Activated naive CD8-positive, alpha-beta T cell treated with anti-CD3 and anti-CD28 coated beads, Interleukin-2, amount 10 ng/mL, durations not matched to agents 7 days and 5 days (primary cell): ENCODE data around the gene GADD45GIP1. TPM values are rescaled to one million over a fixed set of nuclear protein-coding genes. Genes with fewer than 3 reads are reported as not detected.

ENCODE experiments used
- ATAC-seq: fragments of 150-1000 bp; cut with Tn5 transposase; one replicate; pipeline ENCODE4 v1.10.0; 2021; ENCODE audit warnings: low read depth, moderate library complexity
- POLR2A ChIA-PET: fragments of 350-600 bp; sonication (Branson Sonifier 250); formaldehyde crosslinking; loops from one replicate; lab custom pipeline; 2021; ENCODE audit warnings: antibody characterized with exemption; lab: Charles Lee
- DNase-seq: peaks from one replicate; pipeline ENCODE4 v3.0.0; 2021
- H3K27ac Mint-ChIP-seq: one replicate; pipeline ENCODE4 v1.8.0; 2022; ENCODE audit warnings: mild to moderate bottlenecking, mixed read lengths
- H3K27me3 Mint-ChIP-seq: one replicate; pipeline ENCODE4 v1.8.0; 2022; ENCODE audit warnings: mild to moderate bottlenecking, moderate library complexity, mixed read lengths
- H3K36me3 Mint-ChIP-seq: one replicate; pipeline ENCODE4 v1.8.0; 2021; ENCODE audit warnings: mild to moderate bottlenecking, mixed read lengths
- H3K4me1 Mint-ChIP-seq: one replicate; pipeline ENCODE4 v1.8.0; 2021; ENCODE audit warnings: mixed read lengths
- H3K4me3 Mint-ChIP-seq: one replicate; pipeline ENCODE4 v1.8.0; 2022; ENCODE audit warnings: mild to moderate bottlenecking, moderate library complexity, mixed read lengths
- H3K9me3 Mint-ChIP-seq: one replicate; pipeline ENCODE4 v1.8.0; 2021; ENCODE audit warnings: mixed read lengths
- total RNA-seq, 2 experiments: library from RNA; stranded (reverse); gene quantifications; one replicate each; pipeline ENCODE4 v1.2.3, GENCODE V29; 2021

The GADD45GIP1 gene
- total RNA-seq, 2 experiments from 2014 or later = 18.4 to 19.4 TPM

DNA sequence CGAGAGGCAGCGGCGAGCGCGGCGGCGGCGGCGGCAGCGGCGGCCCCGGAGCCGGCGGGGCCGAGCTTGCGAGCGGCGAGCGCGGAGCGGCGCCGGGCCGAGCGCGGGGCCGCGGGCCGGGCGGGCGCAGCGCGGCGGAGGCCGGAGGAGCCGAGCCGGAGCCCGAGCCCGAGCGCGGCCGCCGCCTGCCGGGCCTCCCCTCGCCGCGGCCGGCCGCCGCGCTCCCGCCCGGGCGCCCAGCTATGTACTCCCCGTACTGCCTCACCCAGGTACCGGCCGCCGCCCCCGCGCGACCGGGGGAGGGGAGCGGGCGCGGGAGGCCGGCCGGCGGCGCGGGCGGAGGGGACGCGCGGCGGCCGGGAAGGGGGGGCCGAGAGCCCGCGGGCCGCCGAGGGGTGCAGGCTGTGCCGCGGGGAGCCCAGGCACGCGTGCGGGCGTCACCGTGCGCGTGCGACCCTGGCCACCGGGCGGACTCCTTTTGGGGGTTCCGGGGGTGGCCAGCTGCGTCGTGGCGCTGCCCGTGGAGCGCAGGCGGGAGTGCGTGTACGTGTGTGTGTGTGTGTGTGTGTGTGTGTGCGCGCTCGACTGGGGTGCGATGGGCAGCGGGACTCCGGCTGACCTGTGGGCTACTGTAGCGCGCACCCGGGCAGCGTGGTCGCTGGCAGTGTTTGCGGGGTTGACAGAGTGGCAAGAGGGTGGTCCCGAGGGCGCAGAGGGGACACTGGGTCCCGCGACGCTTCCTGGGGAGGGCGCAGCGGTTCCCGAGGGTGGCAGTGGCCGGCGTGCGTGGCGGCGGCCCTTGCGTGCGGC is 38.8 kb upstream of the GADD45GIP1 start:
- ATAC-seq (peak; percentile 24), DNase-seq (no peak)
- H3K9me3 Mint-ChIP-seq = no peaks in the 10 kb centered on the region
- no peaks in the 10 kb centered on the region for H3K36me3 Mint-ChIP-seq
- H3K4me1 Mint-ChIP-seq = peaks cover 5% of the 10 kb centered on the region
- H3K4me3 Mint-ChIP-seq = peak overlapping the region; percentile 50
- POLR2A ChIA-PET = no interaction called here
- H3K27me3 Mint-ChIP-seq = peaks cover 34% of the 10 kb centered on the region
- no peak overlapping the region for H3K27ac Mint-ChIP-seq

DNA sequence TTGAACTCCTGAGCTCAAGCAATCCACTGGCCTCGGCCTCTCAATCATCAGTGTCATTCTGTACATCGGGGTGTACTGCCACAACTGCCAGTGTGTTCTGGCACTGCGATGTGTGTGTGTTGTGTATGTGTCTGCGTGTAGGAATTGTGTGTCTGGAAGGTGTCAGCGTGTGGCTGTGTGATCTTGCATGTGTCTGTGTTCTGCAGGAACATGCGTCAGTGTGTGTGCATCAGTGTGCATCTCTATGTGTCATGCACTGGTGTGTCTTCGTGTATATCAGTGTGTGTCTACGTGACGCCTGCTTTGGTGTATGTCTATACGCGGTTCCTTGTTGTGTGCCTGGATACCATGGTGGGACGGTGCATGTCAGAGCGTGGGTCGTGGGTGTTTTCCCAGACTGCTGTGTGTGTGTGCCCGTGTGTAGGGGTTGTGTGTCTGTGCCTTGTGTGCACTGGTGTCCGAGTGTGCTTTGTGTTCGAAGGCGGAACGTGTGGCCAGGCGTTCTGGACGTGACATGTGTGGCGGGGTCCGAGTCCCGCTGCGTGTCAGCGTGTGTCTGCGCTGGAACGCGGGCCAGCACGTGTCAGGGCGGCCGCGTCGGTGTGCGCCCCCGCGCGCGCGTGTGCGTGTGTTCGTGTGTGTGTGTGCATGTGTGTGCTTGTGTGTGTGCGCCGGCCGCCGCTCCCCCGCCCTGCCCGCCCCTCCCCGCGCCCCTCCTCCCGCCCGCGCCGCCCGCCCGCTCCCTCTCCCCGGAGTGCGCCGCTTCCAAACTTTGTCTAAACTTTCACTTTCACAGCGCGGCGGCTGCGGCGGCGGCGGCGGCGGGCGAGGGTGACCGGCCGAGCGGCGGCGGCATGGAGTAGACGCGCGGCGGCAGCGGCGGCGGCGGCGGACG is 37.9 kb upstream of the GADD45GIP1 start, which contains the start of gene NFIX:
TSS of gene NFIX (plus strand) at position 775 of the 895 bp plus-strand sequence. CDS start 363 bp downstream, outside the sequence.
- ATAC-seq (peak; percentile 48), DNase-seq (peak; percentile 76)
- H3K4me1 Mint-ChIP-seq = peaks cover 5% of the 10 kb centered on the region
- peak within 1 kb of the TSS; percentile 89 for H3K4me3 Mint-ChIP-seq
- H3K36me3 Mint-ChIP-seq = no peaks in the 10 kb centered on the region
- no peaks in the 10 kb centered on the region for H3K9me3 Mint-ChIP-seq
- H3K27me3 Mint-ChIP-seq = peaks cover 34% of the 10 kb centered on the region
- peak within 1 kb of the TSS; percentile 67 for H3K27ac Mint-ChIP-seq
- POLR2A ChIA-PET = no interaction called here

DNA sequence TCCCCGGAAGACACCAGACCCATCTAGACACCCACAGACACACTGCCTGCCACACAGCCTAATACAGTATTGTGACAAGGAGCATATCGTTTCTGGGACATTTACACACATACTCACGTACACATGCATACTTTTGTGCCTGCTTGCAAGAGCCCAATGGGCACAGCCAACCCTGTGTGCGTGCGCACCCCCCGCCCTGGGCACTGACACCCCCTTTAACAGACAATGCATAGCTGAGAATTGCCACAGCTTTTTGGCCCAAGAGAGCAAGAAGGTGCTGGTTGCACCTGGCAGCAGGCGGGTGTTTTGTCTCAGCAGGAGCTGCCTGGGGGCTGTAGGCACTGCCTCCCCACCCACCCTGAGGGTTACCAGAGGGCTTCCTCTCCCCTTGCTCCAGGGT is 36.5 kb upstream of the GADD45GIP1 start:
- ATAC-seq (no peak), DNase-seq (no peak)
- no peak overlapping the region for H3K27ac Mint-ChIP-seq
- H3K27me3 Mint-ChIP-seq = peaks cover 34% of the 10 kb centered on the region
- no peak overlapping the region for H3K4me3 Mint-ChIP-seq
- H3K36me3 Mint-ChIP-seq = no peaks in the 10 kb centered on the region
- H3K9me3 Mint-ChIP-seq = no peaks in the 10 kb centered on the region
- H3K4me1 Mint-ChIP-seq = peaks cover 5% of the 10 kb centered on the region
- POLR2A ChIA-PET = no interaction called here

DNA sequence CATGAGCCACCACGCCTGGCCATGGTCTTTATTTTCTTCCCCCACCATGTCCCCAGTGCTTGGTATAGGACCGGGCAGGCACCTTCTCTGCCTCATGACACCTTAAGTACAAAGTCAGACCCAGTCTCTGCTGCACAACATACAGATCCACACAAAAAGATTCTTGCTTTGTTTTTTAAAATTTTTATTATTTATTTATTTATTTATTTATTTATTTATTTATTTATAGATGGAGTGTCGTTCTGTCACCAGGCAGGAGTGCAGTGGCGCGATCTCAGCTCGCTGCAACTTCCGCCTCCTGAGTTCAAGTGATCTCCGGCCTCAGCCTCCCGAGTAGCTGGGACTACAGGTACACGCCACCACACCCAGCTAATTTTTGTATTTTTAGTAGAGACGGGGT is 35.7 kb upstream of the GADD45GIP1 start:
- Mint-ChIP-seq H3K36me3 (no peaks in the 10 kb centered on the region), H3K27ac (no peak overlapping the region), H3K4me3 (no peak overlapping the region), H3K4me1 (peaks cover 5% of the 10 kb centered on the region), H3K9me3 (no peaks in the 10 kb centered on the region), H3K27me3 (peaks cover 29% of the 10 kb centered on the region)
- ATAC-seq (no peak), DNase-seq (no peak)
- POLR2A ChIA-PET = no interaction called here

DNA sequence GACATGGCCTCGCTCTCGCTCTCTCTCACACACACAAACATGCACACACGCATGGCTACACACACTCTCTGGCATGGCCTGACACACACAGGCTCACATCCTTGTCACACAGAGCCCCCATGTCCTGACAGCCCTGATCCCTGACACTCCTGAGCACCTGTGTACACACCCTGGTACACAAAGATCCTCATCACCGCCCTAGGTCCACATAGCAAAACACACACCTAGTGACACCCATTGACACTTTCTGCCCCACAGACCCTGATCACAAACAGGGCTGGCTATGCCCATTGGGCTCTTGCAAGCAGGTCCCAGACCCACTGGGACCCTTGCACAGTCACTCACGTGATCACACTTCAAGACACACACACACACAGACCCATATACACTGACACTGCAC is 34.3 kb upstream of the GADD45GIP1 start:
- no peak for ATAC-seq
- H3K9me3 Mint-ChIP-seq = no peaks in the 10 kb centered on the region
- H3K4me3 Mint-ChIP-seq = no peak overlapping the region
- H3K27ac Mint-ChIP-seq = no peak overlapping the region
- POLR2A ChIA-PET = no interaction called here
- H3K36me3 Mint-ChIP-seq = no peaks in the 10 kb centered on the region
- DNase-seq = no peak
- peaks cover 24% of the 10 kb centered on the region for H3K27me3 Mint-ChIP-seq
- H3K4me1 Mint-ChIP-seq = peaks cover 5% of the 10 kb centered on the region

DNA sequence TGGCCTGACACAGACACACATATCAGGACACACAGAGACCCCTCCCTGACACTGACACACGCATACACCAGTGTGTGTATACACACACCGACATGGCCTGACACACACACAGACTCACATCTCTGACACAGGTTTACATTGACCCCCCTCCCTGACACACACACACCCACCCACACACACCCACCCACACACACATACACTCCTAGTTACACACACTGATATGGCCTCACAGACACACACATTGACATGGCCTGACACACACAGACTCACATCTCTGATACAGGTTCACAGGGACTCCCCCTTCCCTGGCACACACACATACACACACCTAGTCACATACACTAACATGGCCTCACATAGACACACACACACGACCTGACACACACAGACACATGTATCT is 33.8 kb upstream of the GADD45GIP1 start:
- DNase-seq (no peak), ATAC-seq (no peak)
- Mint-ChIP-seq H3K27me3 (peaks cover 22% of the 10 kb centered on the region), H3K9me3 (no peaks in the 10 kb centered on the region), H3K4me1 (peaks cover 5% of the 10 kb centered on the region), H3K27ac (no peak overlapping the region), H3K36me3 (no peaks in the 10 kb centered on the region), H3K4me3 (no peak overlapping the region)
- POLR2A ChIA-PET = no interaction called here

DNA sequence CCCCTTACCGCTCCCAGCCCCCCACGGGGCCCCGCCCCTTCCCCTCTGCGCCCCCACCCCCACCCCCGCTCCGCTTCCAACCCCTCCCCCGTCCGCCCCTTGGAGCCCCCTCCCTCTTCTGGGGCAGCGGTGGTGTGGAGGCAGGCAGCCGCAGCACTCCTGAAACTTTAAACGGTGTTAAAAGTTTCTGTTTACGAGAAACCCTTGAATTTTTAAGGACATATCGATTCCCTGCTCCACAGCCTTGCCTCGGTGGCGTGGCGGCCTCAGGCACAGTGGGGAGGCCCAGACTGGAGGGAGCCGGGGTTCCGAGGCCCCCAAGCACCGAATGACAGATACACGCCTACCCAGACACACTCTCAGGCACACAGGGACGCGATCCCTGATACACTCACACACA is 33.4 kb upstream of the GADD45GIP1 start:
- Mint-ChIP-seq H3K27ac (no peak overlapping the region), H3K4me1 (peaks cover 5% of the 10 kb centered on the region), H3K4me3 (no peak overlapping the region), H3K9me3 (no peaks in the 10 kb centered on the region), H3K36me3 (no peaks in the 10 kb centered on the region), H3K27me3 (peaks cover 22% of the 10 kb centered on the region)
- DNase-seq (no peak), ATAC-seq (no peak)
- POLR2A ChIA-PET = no interaction called here

DNA sequence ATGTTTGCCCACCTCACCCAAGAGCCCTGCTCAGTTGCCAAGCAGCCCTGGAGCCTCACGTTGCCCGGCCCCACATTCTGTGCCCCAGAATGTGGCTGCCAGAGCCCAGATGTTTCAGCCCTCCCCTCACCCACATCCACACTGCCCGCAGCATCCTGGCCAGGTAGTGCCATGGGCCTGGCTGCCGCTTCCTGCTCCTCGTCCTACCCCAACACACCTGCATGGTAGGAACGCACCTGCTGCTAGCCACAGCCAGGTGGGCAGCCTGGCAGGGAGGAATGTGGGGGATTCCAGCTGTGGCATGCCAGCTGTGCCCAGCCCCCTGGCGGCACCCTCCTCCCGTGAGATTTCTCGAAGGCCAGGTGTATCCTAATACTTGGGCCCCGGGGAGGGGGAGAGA is 30.8 kb upstream of the GADD45GIP1 start:
- H3K27ac Mint-ChIP-seq = no peak overlapping the region
- peaks cover 2% of the 10 kb centered on the region for H3K4me1 Mint-ChIP-seq
- POLR2A ChIA-PET = no interaction called here
- H3K9me3 Mint-ChIP-seq = no peaks in the 10 kb centered on the region
- no peak for DNase-seq
- ATAC-seq = no peak
- no peak overlapping the region for H3K4me3 Mint-ChIP-seq
- no peaks in the 10 kb centered on the region for H3K36me3 Mint-ChIP-seq
- peaks cover 2% of the 10 kb centered on the region for H3K27me3 Mint-ChIP-seq

DNA sequence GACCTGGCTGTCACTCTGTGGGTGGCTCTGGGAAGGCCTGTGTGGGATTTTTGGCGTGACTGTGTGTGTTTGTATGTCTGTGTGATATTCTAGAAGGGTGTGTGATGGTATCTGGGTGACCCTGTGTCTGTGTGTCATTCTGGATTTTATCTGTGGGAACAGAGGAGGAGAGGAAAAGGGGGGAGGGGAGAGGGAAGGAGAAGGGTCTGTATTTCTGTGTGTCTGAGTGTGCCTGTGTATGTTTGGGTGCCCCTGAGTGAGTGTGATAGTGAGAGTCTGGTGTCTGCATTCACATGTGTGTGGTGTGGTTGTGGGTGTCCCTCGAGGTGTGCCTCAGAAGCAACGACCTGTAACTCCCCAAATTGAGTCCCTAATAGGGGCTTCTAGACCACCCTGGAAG is 30.2 kb upstream of the GADD45GIP1 start:
- Mint-ChIP-seq H3K9me3 (no peaks in the 10 kb centered on the region), H3K27ac (no peak overlapping the region), H3K27me3 (peaks cover 2% of the 10 kb centered on the region), H3K36me3 (no peaks in the 10 kb centered on the region), H3K4me1 (peaks cover 2% of the 10 kb centered on the region), H3K4me3 (no peak overlapping the region)
- POLR2A ChIA-PET = no interaction called here
- DNase-seq (no peak), ATAC-seq (no peak)

DNA sequence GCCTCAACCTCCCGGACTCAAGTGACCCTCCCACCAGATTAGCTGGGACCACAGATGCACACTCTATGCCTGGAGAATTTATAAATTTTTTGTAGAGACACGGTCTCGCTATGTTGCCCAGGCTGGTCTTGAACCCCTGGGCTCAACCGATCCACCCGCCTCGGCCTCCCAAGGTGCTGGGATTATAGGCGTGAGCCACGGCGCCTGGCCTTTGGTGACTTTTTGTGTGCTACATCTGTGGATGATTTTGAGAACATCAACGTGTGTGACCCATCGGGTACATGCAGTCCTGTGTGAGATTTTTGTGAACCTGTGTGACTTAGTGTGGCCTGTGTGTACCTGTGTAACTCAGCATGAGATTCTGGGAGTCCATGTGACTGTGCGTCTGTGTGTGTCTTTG is 29.7 kb upstream of the GADD45GIP1 start:
- Mint-ChIP-seq H3K36me3 (no peaks in the 10 kb centered on the region), H3K27ac (no peak overlapping the region)

DNA sequence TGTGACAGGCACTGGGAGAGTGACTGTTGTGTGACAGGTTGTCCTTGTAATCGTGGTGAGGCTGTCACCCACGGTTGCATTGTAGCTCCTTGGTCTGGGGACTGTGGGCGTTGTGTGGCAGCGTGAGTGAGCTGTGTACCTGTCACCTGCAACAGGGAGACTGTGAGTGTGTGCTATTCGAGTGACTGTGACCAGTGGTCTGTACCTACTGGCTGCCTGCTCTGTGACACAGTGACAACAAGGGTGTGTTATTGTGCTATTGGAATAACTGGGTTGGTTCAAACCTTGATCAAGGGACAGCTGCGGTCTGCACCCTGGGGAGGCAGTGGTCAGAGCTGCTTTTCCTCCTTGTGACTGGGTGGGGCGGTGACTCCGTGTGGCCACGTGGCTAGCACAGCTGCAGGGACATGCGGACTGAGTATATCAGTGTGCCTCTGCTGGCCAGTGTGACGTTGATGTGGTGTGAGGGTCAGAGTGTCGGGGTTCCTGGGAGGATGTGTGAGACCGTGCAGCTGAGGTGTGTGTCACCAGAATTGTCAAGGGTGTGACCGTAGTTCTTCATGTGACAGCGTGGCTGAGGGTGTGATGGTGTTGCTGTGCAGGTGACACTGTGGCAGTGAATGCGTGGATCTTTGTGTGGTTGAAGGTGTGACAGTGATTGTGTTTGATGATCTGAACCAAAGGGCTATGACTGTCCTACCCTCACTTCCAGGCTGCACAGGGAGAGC is 28.2 kb upstream of the GADD45GIP1 start:
- no peak for DNase-seq
- H3K9me3 Mint-ChIP-seq = no peaks in the 10 kb centered on the region
- no peaks in the 10 kb centered on the region for H3K36me3 Mint-ChIP-seq
- no peak overlapping the region for H3K4me3 Mint-ChIP-seq
- peaks cover 2% of the 10 kb centered on the region for H3K4me1 Mint-ChIP-seq
- no peaks in the 10 kb centered on the region for H3K27me3 Mint-ChIP-seq
- POLR2A ChIA-PET = interaction anchor here (1.5 kb wide), 1 partner anchor 76 kb away, joined by 7 read pairs; no protein-coding TSS in a partner anchor
- no peak overlapping the region for H3K27ac Mint-ChIP-seq
- ATAC-seq = no peak

More for the DNA sequence above, 29.7 kb upstream of the GADD45GIP1 start:
- no peak overlapping the region for H3K4me3 Mint-ChIP-seq
- peaks cover 2% of the 10 kb centered on the region for H3K4me1 Mint-ChIP-seq
- peaks cover 2% of the 10 kb centered on the region for H3K27me3 Mint-ChIP-seq
- POLR2A ChIA-PET = no interaction called here
- DNase-seq (no peak), ATAC-seq (no peak)
- H3K9me3 Mint-ChIP-seq = no peaks in the 10 kb centered on the region

DNA sequence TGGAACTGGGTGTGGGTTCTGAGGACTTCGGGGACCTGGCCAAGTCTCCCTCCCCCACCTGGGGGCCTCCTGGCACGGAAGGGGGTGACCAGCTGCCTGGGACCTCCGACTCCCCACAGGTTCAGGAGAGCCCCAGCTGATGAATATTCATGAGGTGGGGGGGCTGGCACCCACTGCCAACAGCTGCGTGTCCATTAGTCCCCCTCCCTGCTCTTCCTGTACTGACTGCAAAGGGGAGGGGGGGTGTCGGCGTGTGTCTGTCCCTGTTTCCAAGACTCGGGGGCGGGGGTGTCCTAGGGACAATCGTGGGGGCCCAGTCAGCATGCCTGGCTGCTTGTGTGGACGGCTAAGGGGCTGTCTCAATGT is 27.6 kb upstream of the GADD45GIP1 start:
- Mint-ChIP-seq H3K4me3 (no peak overlapping the region), H3K9me3 (no peaks in the 10 kb centered on the region), H3K27me3 (no peaks in the 10 kb centered on the region), H3K36me3 (no peaks in the 10 kb centered on the region), H3K27ac (no peak overlapping the region), H3K4me1 (peaks cover 2% of the 10 kb centered on the region)
- ATAC-seq (no peak), DNase-seq (no peak)
- POLR2A ChIA-PET = interaction anchor here (1.5 kb wide), 1 partner anchor 76 kb away, joined by 7 read pairs; no protein-coding TSS in a partner anchor

DNA sequence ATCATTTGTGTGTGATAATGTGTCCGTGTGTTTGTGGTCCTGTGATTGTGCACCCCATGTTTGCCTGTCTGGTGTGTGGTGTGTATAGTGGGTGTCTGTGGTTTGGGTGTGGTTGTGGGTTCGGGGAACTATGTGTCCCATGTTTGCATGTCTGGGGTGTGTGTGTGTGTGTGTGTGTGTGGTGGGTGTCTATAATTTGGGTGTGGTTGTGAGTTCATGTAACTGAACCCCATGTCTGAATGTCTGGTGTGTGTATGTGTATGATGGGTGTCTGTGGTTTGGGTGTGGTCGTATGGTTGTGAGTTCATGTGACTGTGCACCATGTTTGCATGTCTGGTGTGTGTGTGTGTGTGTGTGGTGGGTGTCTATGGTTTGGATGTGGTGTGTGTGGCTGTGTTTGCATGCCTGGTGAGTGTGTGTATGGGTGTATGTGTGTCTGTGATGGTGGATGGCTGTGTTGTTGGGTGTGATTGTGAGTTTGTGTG is 27.2 kb upstream of the GADD45GIP1 start:
- ATAC-seq (no peak), DNase-seq (no peak)
- POLR2A ChIA-PET = interaction anchor here (1.5 kb wide), 1 partner anchor 77 kb away, joined by 7 read pairs; no protein-coding TSS in a partner anchor
- Mint-ChIP-seq H3K27me3 (no peaks in the 10 kb centered on the region), H3K4me1 (peaks cover 2% of the 10 kb centered on the region), H3K27ac (no peak overlapping the region), H3K36me3 (no peaks in the 10 kb centered on the region), H3K4me3 (no peak overlapping the region), H3K9me3 (no peaks in the 10 kb centered on the region)
